GM21737 (cell line): ENCODE measurements around the gene TRAF7.
"Not testable (repeated sequence)": the region's sequence is repeated elsewhere in the genome, so short reads cannot be mapped to it uniquely, and the experiment has no call there.

ENCODE experiments used
- ATAC-seq: cut with Tn5 transposase; IDR thresholded peaks from one replicate; pipeline ENCODE4 v1.9.1; 2021; ENCODE audit warnings: mild to moderate bottlenecking, moderate library complexity; ENCODE audit not compliant: unreplicated experiment

TRAF7 gene

DNA sequence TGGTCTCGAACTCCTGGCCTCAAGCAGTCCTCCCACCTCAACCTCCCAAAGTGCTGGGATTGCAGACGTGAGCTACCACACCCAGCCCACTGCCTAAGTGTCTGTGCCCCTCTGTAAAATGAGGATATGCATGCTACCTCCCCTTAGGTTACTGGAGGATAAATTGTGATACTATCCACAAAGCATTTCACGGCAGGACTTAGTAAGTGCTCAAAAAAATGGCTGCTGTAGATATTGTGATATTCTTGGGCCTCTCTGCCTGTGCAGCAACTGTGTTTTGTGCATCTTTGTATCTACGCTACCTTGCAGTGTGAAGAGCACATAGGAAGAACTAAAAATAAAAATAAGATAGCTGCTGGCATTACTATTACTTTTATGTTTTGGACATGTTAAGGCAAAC is 42.7 kb downstream of the TRAF7 start:
- ATAC-seq, result no peak

DNA sequence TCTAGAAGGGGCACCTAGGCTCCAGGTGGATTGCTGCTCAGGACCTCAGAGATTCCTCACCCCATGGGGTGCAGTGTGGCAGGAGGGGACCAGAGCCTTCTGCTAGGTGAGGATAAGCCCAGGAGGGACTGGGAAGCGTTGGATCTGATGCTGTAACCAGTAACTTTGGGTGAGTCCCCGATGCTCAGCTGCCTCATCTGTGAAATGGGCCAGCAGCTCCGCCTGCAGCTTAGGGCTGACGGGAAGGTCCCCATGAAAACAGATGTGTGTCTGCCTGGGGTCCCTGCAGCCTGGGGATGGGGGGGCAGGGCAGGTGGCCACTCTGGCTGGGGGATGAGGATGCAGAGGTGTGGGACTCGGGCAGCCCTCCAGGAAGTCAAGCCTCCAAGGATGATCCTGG is 43.5 kb downstream of the TRAF7 start:
- no peak for ATAC-seq

DNA sequence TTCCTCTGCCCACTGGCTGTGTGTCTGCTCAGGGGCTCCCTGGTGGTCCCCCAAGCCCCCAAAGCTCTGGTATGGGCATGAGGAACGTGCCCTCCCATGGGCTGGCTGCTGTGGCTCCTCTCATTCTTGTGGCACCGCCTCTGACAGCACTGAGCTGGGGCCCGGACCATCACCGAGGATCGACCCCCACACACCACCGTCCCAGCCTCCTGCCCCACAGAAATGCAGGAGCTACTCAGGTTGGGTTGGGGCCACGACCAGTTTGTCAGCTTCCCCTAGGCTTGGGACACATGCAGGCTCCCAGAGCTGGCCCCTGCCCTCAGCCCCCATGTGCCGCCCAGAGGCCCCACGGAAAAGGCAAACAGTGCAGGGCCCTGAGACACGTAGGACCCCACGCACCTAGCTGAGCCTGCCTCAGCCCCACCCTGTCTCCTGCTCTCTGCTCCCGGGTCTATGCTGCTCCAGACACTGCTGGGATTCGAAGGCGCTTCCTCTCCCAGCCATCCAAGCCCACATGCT is 44.1 kb downstream of the TRAF7 start:
- no peak for ATAC-seq

DNA sequence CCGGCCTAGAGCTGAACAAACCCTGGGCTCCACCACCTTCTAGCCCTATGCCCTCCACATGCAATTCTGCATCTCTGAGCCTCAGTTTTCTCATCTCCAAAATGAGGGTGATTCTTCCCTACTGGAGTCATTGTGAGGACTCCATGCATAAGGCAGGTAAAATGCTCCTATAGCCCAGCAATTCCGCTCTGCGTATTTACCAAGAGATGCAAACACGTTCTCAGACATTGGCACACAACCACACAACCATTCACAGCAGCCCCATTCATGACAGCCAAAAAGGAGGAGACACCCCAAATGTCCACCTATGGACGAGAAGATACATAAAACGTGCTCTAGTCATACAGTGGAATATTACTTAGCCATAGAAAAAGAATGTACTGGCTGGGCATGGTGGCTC is 44.7 kb downstream of the TRAF7 start:
- ATAC-seq, result no peak

DNA sequence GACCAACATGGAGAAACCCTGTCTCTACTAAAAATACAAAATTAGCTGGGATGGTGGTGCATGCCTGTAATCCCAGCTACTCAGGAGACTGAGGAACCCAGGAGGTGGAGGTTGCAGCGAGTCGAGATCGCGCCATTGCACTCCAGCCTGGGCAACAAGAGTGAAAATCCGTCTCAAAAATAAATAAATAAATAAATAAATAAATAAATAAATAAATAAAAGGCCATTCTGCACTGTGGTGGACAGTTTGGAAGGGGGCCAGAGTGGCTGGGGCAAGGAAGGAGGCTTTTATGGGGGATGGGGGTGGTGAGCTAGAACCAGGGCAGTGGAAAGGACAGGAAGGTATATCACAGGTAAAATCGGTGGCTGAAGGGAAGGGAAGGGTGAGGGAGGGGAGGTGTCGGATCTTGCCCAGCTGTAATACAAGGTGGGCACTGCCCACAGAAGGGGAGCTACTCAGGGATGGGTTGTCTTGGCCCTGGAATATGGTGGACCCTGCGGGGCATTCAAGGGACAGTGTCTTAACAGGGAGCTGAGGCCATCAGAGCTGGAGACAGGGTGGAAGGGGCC is 47.6 kb downstream of the TRAF7 start:
- not testable (repeated sequence) for ATAC-seq

DNA sequence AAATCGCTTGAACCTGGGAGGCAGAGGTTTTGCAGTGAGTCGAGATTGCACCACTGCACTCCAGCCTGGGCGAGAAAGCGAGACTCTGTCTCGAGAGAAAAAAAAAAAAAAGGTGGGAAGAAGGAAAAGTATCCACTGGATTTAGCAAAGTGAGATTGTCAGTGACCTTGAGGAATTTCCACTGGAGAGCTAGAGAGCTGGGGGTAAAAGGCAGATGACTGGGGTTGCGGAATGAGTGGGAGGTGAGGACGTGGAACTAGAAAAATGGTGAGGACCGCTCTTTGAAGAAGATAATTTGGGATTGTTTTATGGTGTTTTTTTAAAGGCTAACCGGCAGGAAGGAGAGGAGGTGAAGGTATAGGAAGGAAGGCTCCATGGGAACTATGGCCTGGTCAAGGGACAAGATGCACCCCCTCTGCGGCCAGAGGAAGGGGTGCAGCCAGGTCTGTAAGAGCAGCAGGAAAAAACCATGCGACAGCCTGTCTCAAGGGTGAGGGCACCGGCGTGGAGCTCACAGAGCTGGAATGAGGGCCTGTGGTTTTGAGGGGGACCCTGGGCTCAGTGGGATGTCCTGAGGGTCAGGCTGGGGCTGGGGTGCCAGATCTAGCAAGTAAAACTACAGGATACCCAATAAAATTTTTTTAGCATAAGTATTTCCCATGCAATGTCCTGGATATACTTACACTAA is 49.0 kb downstream of the TRAF7 start:
- no peak for ATAC-seq

DNA sequence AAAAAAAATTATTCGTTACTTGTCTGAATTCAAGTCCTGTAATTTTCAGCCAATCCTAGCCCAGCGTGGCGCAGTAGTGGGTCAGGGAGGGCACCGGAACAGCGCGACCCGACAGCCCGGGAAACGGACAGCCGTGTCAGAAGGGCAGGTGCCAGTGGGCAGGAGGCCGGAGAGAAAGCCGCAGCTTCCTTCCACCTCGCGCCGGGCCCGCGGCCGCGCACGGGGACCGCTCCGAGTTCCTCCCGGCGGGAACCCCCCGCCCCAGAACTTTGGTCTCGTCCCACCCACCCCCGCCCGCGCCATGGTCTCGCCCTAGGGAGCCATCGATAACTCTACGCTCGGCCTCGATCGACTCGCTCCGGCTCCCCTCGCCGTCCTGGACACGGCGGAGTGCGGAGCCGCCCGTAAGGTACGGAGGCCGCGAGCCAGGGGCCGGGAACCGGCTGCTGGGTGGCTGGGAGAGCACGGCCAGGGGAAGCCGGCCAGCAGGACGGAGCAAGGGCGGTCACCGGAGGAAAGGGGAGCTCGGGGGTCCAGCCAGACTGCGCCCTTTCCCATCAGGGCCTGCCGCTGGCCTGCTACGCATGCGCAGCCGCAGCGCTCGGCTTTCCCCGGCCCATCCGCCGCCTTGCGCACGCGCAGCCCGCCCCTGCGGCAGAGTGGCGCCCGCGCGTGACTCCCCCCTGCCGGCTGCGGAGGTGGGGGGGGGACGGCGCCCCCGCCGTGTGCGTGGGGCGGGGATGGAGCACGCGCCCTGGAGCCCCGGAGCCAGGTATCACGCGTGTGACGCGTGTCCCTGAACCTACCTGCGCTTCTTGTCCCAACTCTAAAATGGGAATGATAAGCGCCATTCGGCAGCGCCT is 49.8 kb downstream of the TRAF7 start, which contains the start of gene MLST8:
Gene MLST8 (plus strand): TSS at position 351 of the 863 bp plus-strand sequence. CDS start 632 bp downstream, outside the sequence.
- ATAC-seq, result peak; percentile 54

DNA sequence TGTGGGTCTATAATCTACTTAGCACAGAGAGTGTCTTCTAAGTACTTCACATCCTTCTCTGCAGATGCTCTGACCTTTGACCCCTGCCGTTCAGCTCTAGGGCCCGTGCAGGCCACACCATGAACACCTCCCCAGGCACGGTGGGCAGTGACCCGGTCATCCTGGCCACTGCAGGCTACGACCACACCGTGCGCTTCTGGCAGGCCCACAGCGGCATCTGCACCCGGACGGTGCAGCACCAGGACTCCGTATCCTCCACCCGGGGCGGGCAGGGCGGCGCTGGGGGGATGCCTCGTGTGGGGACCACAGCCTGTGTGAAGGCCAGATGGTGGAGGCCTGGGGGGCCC is 50.4 kb downstream of the TRAF7 start:
- ATAC-seq, result peak; percentile 11

DNA sequence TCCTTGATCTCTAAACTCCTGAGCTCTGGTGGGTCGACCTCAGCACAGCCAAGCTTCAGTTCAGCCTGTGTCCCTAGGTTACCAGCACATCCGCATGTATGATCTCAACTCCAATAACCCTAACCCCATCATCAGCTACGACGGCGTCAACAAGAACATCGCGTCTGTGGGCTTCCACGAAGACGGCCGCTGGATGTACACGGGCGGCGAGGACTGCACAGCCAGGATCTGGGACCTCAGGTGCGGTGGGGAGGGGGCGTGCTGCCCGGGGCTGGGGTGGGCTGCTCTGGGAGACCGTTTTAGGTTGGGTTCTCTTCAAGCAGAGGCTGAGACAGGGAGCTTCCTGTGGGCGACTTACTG is 50.8 kb downstream of the TRAF7 start:
- ATAC-seq, result no peak

DNA sequence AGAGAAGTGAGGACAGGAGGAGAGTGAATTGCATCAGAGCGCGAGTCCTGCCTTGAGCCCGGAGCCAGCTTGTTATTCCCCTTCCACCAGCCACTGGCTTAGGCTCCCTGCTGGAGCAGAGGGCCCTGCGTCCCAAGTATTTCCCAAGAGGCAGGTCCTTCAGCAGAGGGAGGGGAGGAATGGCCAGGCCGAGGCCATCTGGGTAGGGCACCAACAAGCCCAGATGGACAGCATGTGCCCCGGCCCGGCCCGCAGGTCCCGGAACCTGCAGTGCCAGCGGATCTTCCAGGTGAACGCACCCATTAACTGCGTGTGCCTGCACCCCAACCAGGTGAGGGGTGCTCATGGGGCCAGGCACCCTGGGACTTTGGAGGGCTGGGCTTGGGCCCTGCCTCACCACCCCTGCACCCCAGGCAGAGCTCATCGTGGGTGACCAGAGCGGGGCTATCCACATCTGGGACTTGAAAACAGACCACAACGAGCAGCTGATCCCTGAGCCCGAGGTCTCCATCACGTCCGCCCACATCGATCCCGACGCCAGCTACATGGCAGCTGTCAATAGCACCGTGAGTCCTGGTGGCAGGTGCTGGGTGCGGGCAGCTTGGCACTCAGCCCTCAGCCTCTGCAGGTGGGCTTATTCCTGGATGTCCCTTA is 51.3 kb downstream of the TRAF7 start:
- no peak for ATAC-seq

DNA sequence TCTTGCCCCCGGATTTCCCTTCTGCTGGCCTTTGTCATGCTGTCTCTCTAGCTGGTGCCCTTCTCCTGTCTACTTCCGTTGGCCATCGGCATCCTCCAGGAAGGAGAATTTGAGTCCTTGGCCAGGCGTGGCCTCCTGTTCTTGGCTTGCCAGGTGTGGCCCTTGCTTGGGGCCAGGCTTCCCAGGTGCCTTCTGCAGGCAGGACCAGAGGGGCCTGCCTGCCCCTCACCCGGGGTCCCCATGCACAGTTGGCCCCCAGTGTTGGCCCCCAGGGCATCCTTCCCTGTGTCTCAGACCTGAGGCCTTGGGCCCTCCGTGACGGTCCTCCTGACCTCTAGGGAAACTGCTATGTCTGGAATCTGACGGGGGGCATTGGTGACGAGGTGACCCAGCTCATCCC is 52.3 kb downstream of the TRAF7 start:
- no peak for ATAC-seq

DNA sequence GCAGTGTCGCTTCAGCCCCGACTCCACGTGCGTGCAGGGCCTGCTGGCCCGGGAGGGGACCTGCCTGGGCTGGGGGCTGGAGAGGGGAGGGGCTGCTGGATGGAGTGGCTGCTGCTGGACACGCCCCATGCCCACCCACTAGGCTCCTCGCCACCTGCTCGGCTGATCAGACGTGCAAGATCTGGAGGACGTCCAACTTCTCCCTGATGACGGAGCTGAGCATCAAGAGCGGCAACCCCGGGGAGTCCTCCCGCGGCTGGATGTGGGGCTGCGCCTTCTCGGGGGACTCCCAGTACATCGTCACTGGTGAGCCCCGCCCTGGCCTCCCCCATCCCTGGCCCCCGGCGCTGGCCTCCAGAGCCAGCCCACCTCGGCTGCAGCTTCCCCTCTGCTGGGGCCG is 52.7 kb downstream of the TRAF7 start:
- no peak for ATAC-seq

DNA sequence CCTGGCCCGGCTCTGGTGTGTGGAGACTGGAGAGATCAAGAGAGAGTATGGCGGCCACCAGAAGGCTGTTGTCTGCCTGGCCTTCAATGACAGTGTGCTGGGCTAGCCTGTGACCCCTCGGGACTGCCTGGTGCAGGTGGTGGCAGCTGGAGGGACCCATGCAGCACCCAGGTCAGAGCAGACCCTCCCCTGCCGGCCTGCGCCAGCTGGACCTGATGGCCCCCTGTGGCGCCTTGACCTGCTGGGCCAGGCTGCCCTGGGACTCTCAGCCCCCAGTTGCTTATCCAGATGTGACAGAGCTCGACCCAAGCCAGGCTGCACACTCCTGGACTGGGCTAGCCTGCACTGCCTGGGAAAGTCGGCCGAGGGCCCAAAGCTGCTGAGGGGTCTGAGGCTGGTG is 53.2 kb downstream of the TRAF7 start:
- no peak for ATAC-seq

DNA sequence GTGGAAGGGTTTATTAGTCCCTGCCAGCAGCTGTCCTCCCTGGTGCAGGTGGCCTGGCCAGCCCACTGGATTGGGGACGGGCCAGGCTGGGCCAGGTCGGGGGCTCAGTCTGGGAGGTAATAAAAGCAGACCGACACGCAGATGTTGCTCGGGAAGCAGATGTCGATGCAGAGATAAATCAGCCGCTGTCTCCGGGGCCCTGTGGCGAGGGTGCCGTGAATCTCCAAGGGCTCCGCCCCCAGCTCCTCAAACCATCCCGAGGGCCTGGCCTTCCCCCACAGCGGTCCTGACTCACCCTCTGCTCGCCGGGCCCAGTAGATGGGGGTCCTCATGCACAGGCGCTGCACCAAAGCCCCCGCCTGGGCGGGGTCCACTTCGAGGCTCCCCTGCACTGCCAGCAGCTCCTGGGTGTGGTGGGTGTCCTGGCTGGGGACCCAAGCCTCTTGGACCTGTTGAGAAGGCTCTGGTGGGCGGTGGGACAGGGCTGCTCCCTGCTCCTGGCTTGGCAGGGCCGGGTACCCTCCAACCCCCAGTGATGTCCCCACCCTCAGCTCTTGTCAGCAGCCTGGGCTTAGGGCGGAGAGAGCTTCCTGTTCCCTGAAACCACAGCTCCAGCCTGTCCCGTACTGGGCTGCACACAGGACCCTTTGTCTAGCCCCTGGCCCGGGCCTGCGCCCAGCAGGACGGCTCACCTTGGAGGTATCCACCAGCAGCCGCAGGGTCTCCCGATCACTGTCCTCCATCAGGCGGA is 53.9 kb downstream of the TRAF7 start:
- ATAC-seq, result no peak

DNA sequence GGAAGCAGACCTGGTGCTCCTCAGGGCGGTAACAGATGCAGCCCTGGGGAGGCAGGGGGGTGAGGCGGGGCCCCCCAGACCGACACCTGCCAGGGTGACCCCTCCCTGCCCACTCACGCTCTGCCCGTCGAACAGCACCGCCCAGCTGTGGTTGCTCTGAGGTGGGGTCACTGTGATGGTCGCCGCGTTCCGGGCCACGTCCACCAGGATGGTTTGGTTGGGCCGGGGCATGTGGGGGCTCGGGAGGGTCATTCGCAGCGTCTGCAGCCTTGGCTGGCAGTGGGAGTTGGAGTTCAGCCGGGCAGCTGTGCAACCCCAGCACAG is 54.4 kb downstream of the TRAF7 start:
- no peak for ATAC-seq

DNA sequence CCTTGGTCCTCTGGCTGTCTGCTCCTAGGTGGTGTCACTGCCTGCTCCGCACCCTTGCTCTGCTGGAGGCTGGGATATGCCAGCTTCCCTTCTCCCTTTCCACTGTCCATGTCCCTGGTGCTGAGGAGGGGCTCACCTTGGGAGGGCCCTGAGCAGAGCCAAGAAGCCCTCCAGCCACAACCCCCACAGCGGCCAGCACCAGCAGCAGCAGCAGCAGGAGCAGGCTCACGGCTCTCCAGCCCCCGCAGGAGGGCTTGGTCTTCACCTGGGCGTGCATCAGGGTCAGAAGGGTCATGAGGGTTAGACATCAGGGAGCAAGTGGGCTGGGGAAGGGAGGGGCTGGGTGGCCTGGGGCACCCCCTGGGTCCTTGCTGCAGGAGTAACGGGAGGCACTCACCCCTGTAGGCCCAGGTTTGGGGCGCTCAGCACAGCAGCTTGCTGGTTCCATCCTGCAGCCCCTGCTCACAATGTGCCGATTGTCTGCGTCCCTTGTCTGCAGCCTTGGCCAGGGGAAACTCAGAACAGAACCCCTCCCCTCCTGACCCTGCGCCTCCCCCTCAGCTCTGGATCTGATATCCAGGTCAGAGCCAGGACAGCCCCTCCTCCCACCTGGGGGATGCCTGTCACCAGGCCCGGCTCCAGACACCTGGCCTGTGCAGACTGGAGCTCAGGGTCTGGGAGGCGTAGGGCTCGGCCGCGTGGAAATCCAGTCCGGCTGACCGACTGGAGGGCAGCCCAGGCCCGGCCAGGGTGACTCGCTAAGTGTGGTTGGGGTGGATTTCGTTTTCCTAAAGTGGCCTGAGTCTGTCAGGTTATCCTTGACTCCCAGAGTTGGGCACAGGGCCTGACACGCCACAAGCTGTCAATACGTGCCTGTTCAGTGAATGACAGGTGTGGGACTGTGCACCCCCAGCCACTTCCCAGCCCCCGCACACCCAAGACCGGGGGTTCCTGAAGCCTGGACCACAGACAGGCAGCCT is 55.1 kb downstream of the TRAF7 start, which contains the start of gene BRICD5:
Gene BRICD5 (minus strand): TSS at position 478 of the 980 bp plus-strand sequence. CDS start 30 bp downstream, at position 448.
- no peak for ATAC-seq

DNA sequence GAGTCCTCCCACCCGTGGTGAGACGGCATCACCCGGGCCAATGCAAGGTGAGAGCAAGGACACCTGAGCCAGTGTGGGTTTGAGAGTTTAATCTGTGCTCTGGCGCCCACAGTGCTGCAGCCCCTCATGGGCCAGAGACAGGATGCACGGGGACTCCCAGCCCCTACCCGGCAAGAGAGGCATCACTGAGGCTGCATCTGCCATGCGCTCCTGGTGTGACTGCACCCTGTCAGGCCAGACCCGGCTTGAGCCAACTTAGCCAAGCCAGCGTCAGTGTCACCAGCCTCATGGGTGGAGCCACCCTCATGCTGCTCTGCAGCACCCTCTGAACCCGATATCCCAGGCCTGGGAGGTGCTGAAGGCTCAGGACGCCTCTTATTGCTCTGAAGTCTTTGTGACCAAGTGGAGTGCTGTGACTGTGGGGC is 56.4 kb downstream of the TRAF7 start:
- ATAC-seq, result no peak

DNA sequence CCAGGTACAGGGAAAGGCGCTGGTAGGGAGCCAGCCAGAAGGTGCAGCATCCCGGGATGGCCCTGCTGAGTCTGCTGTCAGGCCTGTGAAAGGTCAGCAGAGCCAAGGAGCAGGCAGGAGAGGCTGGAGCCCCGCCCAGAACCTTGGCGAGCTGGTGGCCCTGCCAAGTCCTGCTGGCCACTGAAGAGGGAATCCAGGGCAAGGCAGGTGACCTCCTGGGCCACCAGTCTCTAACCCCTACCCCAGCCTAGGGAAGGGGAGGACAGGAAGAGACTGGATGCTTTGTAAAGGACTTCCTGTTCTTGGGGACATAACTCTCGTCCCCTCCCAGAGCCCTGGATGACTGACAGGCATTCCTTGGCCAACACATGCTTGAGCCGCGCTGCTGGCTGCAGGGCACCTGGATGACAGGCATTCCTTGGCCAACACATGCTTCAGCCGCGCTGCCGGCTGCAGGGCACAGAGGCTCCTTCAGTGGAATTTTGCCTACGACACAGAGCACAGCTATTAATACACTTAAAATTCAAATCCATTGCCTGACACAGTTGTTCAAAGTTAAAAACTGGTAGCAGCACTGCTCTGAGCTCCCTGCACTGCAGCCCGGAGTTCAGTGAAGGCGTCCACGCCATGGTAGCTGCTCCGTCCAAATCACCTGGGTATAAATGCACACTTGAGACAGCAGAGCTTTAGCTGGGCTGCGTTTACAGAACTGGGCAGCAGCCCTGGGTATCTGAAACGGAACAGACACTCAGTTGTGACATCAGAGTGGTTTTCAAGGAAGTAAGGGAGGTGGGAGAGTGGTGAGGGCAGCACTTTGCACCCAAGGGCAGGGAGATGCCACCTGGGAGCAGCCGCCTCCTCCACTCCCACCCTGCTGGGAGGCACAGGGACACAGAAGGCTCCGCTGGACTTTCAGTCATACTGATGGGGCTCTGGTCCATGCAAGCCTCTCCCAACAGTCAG is 57.1 kb downstream of the TRAF7 start:
- ATAC-seq, result no peak
